HFFc6 (cell line): ENCODE data around the gene PARD3B. TPM values are rescaled to one million over a fixed set of nuclear protein-coding genes. Genes with fewer than 3 reads are reported as not detected.

ENCODE experiments used
- DNase-seq: peaks from one replicate; pipeline ENCODE4 v3.0.0-alpha.2; 2018
- H3K27ac Mint-ChIP-seq: 2 replicates; pipeline ENCODE4 v1.8.0; 2020; ENCODE audit warnings: mild to moderate bottlenecking, mixed read lengths
- H3K27me3 Mint-ChIP-seq: 2 replicates; pipeline ENCODE4 v1.8.0; 2021; ENCODE audit warnings: mild to moderate bottlenecking, moderate library complexity, mixed read lengths; ENCODE audit not compliant: insufficient read depth
- H3K36me3 Mint-ChIP-seq: 2 replicates; pipeline ENCODE4 v1.8.0; 2021; ENCODE audit warnings: low read depth, mixed read lengths
- H3K4me1 Mint-ChIP-seq: 2 replicates; pipeline ENCODE4 v1.8.0; 2020; ENCODE audit warnings: low read depth, mixed read lengths
- H3K4me3 Mint-ChIP-seq: 2 replicates; pipeline ENCODE4 v1.8.0; 2020; ENCODE audit warnings: mild to moderate bottlenecking, moderate library complexity, mixed read lengths
- H3K9me3 Mint-ChIP-seq: 2 replicates; pipeline ENCODE4 v1.8.0; 2020; ENCODE audit warnings: mild to moderate bottlenecking, mixed read lengths
- CTCF ChIP-seq: fragments of 200-600 bp; sonication (generic); IDR thresholded peaks from 2 replicates; pipeline ENCODE4 v1.5.0; 2021; ENCODE audit warnings: antibody characterized with exemption, mild to moderate bottlenecking
- total RNA-seq, 6 experiments: library from RNA; stranded (reverse); fragmentation: NEBNext Ultra II Directional; extraction: Animal tissue kit (Norgen Biotek cat#: 25700); gene quantifications; 2 replicates in 1 of 6; 3 replicates in 5 of 6; pipeline ENCODE4 v1.2.3, GENCODE V29; 2021

Gene PARD3B
- total RNA-seq, 6 experiments from 2014 or later, result 14.0 to 22.4 (median 15.3) TPM

DNA sequence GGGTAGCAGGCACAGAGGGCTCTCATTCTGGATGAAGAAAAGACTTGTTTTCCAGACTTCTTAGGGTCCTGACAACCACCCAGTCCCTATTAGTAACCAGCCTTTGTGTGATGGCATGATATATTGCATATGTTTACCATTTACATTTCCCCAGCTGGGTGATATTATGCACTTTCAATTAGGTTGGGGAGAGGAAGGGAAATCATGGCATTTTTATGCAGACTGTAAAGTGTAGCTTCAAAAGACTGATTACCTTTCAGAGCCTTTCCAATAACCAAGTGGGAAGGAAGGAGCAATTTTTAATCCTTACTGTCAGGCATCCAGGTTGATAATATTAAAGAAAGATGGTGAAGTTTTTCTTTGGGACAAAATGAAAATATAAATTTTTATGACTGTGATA is 896.2 kb downstream of the PARD3B start:
- Mint-ChIP-seq H3K27ac (no peak overlapping the region), H3K27me3 (no peaks in the 10 kb centered on the region; the same call in 1 of the 2 replicates), H3K9me3 (peaks cover 8% of the 10 kb centered on the region), H3K36me3 (peaks cover 42% of the 10 kb centered on the region), H3K4me3 (no peak overlapping the region), H3K4me1 (peaks cover 34% of the 10 kb centered on the region)
- no peak for DNase-seq
- TF ChIP-seq CTCF, result no peak

- peaks cover 13% of the 10 kb centered on the region for H3K36me3 Mint-ChIP-seq
- no peaks in the 10 kb centered on the region for H3K27me3 Mint-ChIP-seq
- H3K4me3 Mint-ChIP-seq, result no peak overlapping the region
- H3K4me1 Mint-ChIP-seq, result peaks cover 10% of the 10 kb centered on the region
- no peak for DNase-seq
- H3K9me3 Mint-ChIP-seq, result peaks cover 4% of the 10 kb centered on the region
- no peak overlapping the region for H3K27ac Mint-ChIP-seq
- no peak for TF ChIP-seq CTCF
Measured at GRCh38 chr2:205448189-205448588, 902.9 kb downstream of the PARD3B start.

DNA sequence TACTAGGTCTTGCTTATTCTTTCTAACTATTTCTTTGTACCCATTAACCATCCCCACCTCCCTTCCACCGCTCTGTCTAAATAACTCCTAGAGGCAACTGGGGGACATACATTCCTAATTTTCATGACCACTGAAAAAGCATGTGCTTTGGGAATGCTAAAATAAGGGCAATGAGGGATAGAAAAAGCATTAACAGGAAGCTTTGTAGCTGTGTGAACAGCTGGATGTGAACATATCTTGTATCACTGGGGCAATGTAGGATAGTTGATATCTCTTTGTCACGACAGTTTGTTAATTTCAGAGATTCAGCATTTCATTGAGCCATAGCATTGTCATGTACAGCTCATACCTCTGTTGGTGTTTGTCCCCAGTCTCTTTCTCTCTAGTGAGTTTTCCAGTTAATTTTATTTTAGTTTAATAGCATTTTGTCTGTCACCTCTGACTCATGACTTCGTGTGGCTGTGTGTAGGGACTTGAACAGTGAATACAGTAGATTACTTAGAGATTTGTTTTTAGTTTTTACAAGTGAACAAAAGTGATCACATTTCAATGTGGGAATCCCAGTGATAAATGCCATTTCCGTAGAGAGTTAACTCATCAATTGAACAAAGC is 906.7 kb downstream of the PARD3B start:
- H3K4me3 Mint-ChIP-seq, result no peak overlapping the region
- H3K27ac Mint-ChIP-seq, result no peak overlapping the region
- H3K9me3 Mint-ChIP-seq, result no peaks in the 10 kb centered on the region
- DNase-seq, result no peak
- no peaks in the 10 kb centered on the region for H3K36me3 Mint-ChIP-seq
- no peaks in the 10 kb centered on the region for H3K27me3 Mint-ChIP-seq
- peaks cover 10% of the 10 kb centered on the region for H3K4me1 Mint-ChIP-seq
- TF ChIP-seq CTCF, result no peak

GRCh38 chr2:205453202-205453601 is 907.9 kb downstream of the PARD3B start:
- H3K27me3 Mint-ChIP-seq, result no peaks in the 10 kb centered on the region
- H3K9me3 Mint-ChIP-seq, result no peaks in the 10 kb centered on the region
- H3K4me1 Mint-ChIP-seq, result peaks cover 10% of the 10 kb centered on the region
- no peaks in the 10 kb centered on the region; the same call in 1 of the 2 replicates for H3K36me3 Mint-ChIP-seq
- DNase-seq, result no peak
- H3K4me3 Mint-ChIP-seq, result no peak overlapping the region
- TF ChIP-seq CTCF, result no peak
- H3K27ac Mint-ChIP-seq, result no peak overlapping the region

DNA sequence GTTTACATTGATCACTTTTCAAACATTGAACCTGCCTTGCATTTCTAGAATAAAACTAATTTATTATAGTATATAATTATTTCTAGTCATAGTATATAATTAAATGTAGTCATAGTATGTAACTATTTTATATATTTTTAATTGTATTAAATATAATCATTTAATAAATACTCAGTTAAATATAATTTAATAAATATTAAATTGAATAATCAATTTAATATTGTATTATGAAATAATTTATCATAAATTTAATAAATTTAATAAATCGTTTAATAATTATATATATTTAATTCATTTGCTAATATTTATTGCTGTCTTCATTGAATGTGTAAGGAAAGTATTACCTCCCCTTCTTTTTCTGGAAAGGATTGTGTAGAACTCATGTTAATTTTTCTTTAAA is 911.4 kb downstream of the PARD3B start:
- H3K27ac Mint-ChIP-seq, result no peak overlapping the region
- H3K27me3 Mint-ChIP-seq, result no peaks in the 10 kb centered on the region
- peaks cover 9% of the 10 kb centered on the region; the same call in 1 of the 2 replicates for H3K36me3 Mint-ChIP-seq
- peaks cover 19% of the 10 kb centered on the region for H3K4me1 Mint-ChIP-seq
- no peak for TF ChIP-seq CTCF
- H3K9me3 Mint-ChIP-seq, result no peaks in the 10 kb centered on the region
- no peak for DNase-seq
- H3K4me3 Mint-ChIP-seq, result no peak overlapping the region
